ENCODE data around the gene CTAGE9. TPM values are rescaled to one million over a fixed set of nuclear protein-coding genes. Genes with fewer than 3 reads are reported as not detected.

Gene CTAGE9
- total RNA-seq, 1 experiment from 2014 or later = not detected

DNA sequence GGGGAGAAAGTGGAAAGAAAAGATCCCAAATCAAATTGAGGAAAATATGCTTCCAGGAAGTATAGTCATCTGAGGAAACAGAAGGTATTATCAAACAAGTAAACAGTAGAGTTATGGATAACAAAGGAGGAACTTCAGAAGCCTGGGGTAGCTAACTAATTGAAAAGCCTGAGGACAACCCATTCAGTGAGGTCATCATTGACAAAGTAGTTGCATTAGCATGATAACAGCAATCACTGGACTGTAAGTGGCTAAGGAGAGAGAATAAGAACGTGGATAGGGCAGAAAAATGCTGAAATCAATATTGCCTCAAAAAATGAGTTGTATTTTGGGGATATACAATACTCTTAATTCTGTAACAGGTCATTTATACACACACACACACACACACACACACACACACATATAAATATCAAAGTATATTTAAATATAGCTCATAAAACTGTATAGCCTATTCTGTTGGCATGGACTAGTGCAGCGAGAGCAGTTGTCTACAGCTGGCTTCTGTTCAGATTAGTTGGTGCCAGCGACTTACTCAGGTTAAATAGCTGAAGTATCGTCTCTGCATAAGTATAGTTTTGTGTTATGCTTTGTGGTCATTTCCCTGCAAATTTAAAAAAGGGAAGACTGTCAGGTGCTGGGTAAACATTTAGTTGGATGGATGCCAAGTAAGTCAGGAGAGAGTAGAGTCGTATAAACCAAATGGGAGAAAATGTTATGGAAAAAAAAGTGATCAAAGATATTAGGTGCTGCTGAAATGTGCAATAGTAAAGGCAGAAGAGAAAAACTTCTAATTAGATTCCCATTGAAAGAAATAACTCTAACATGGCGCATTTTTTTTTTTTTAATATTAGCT, 33.8 kb upstream of the CTAGE9 start:
- no peak for ATAC-seq

GRCh38 chr6:131741688-131742393, 31.0 kb upstream of the CTAGE9 start:
- Histone ChIP-seq H3K9me3 (ENCODE audit: low read length) (no peaks in the 10 kb centered on the region), H3K36me3 (ENCODE audit: low read depth, low read length) (no peaks in the 10 kb centered on the region), H3K9me2 (replicated peaks; ENCODE audit: low read length) (no peaks in the 10 kb centered on the region), H3K4me1 (ENCODE audit: insufficient read depth, low read length) (peaks cover 4% of the 10 kb centered on the region; the same call in 1 of the 2 replicates), H3K27me3 (ENCODE audit: low read length) (no peaks in the 10 kb centered on the region), H3K4me2 (ENCODE audit: low read length) (no peak overlapping the region), H3K27ac (ENCODE audit: low read length) (no peak overlapping the region), H3F3A (ENCODE audit: low read length, unreplicated experiment) (no peaks in the 10 kb centered on the region), H3K79me2 (ENCODE audit: low read length) (no peaks in the 10 kb centered on the region), H4K20me1 (ENCODE audit: low read length) (no peaks in the 10 kb centered on the region), H3K4me3 (ENCODE audit: low read length) (no peak overlapping the region), H3K9ac (ENCODE audit: low read length) (no peak overlapping the region), H2AFZ (ENCODE audit: low read length) (no peak overlapping the region)
- TF ChIP-seq EZH2 (IDR thresholded peaks at IDR 0.05; ENCODE audit: low read length, unreplicated experiment) (no peak), EZH2phosphoT487 (IDR thresholded peaks at IDR 0.05; ENCODE audit: borderline replicate concordance, low read length) (no peak), CTCF (conservative IDR thresholded peaks at IDR 0.05; ENCODE audit: low read depth, low read length) (no peak)
- ATAC-seq = no peak
- ChIA-PET CTCF (no interaction called here), POLR2A (ENCODE audit: unreplicated experiment) (no interaction called here)
- no TSS peak for BruUV-seq (replicated peaks)
- intact Hi-C loops (cut with micrococcal nuclease) = no loop called here
- DNase-seq = no peak

More for the DNA sequence above, 33.8 kb upstream of the CTAGE9 start:
- peak; percentile 16 for DNase-seq
- H3F3A ChIP-seq (ENCODE audit: low read length, unreplicated experiment) = no peaks in the 10 kb centered on the region
- H3K36me3 ChIP-seq (ENCODE audit: low read depth, low read length) = no peaks in the 10 kb centered on the region
- H2AFZ ChIP-seq (ENCODE audit: low read length) = no peak overlapping the region
- H4K20me1 ChIP-seq (ENCODE audit: low read length) = no peaks in the 10 kb centered on the region
- H3K4me1 ChIP-seq (ENCODE audit: insufficient read depth, low read length) = peaks cover 4% of the 10 kb centered on the region; the same call in 1 of the 2 replicates
- no peak overlapping the region for H3K27ac ChIP-seq (ENCODE audit: low read length)
- POLR2A ChIA-PET (ENCODE audit: unreplicated experiment) = no interaction called here
- CTCF ChIA-PET = interaction anchor here (0.6 kb wide), 1 partner anchor 165 kb away, joined by 3 read pairs; no protein-coding TSS in a partner anchor
- TF ChIP-seq EZH2phosphoT487 (IDR thresholded peaks at IDR 0.05; ENCODE audit: borderline replicate concordance, low read length) (no peak), CTCF (conservative IDR thresholded peaks at IDR 0.05; ENCODE audit: low read depth, low read length) (no peak), EZH2 (IDR thresholded peaks at IDR 0.05; ENCODE audit: low read length, unreplicated experiment) (no peak)
- H3K9me3 ChIP-seq (ENCODE audit: low read length) = no peaks in the 10 kb centered on the region
- no peaks in the 10 kb centered on the region for H3K27me3 ChIP-seq (ENCODE audit: low read length)
- intact Hi-C loops (cut with micrococcal nuclease) = no loop called here
- H3K79me2 ChIP-seq (ENCODE audit: low read length) = no peaks in the 10 kb centered on the region
- no peak overlapping the region for H3K9ac ChIP-seq (ENCODE audit: low read length)
- no TSS peak for BruUV-seq (replicated peaks)
- H3K4me2 ChIP-seq (ENCODE audit: low read length) = no peak overlapping the region
- H3K4me3 ChIP-seq (ENCODE audit: low read length) = no peak overlapping the region
- H3K9me2 ChIP-seq (replicated peaks; ENCODE audit: low read length) = no peaks in the 10 kb centered on the region
